HCT116 (cell line): ENCODE results near the gene KRT17. TPM values are rescaled to one million over a fixed set of nuclear protein-coding genes. Genes with fewer than 3 reads are reported as not detected.

ENCODE experiments used
- ATAC-seq: fragments of 200-7000 bp; cut with Tn5 transposase; 2 replicates; pipeline ENCODE4 v1.9.1; 2020; ENCODE audit warnings: mild to moderate bottlenecking, moderate library complexity
- BruUV-seq: library from RNA; stranded (reverse); fragments of 400-500 nt; replicated peaks from 2 replicates; lab custom pipeline; 2021; lab: Mats Ljungman, UMichigan
- CTCF ChIA-PET: fragments of 300-600 bp; sonication (Branson Sonifier 250); formaldehyde crosslinking; loops from one replicate; lab custom pipeline; 2021; ENCODE audit warnings: antibody characterized with exemption; lab: Charles Lee
- POLR2A ChIA-PET: fragments of 300-600, 350-600 bp; sonication (Branson Sonifier 250); formaldehyde crosslinking; loops from one replicate; lab custom pipeline; 2021; ENCODE audit warnings: antibody characterized with exemption; lab: Charles Lee
- RAD21 ChIA-PET, 2 experiments: fragments of 300-600 bp; sonication (Branson Sonifier 250); formaldehyde crosslinking; loops; one replicate each; lab custom pipeline; 2023; ENCODE audit warnings: low total read pairs in 2 of 2; ENCODE audit not compliant: uncharacterized antibody in 2 of 2, unreplicated experiment in 2 of 2, low non-redundant PET in 1 of 2; lab: Charles Lee
- DNase-seq: peaks from one replicate; pipeline ENCODE4 v3.0.0-alpha.2; 2010; ENCODE audit warnings: low read depth, low spot score
- H2AFZ ChIP-seq: fragments of 200-600 bp; shearing (Covaris generic), sonication (generic); 2 replicates; pipeline ENCODE4 v1.6.1; 2017; ENCODE audit warnings: low read depth, mixed run types, mixed read lengths, antibody characterized with exemption, low read length; ENCODE audit not compliant: poor library complexity, severe bottlenecking
- H3K27ac ChIP-seq: 2 replicates; pipeline ENCODE4 v1.5.1; 2012; ENCODE audit warnings: low read depth, low read length
- H3K27me3 ChIP-seq: fragments of 200-600 bp; sonication (generic); 2 replicates; pipeline ENCODE4 v1.6.1; 2016; ENCODE audit warnings: mixed run types, low read length, mixed read lengths; ENCODE audit not compliant: insufficient read depth
- H3K36me3 ChIP-seq, 2 experiments: fragments of 200-500 bp in 1 of 2; fragments of 200-600 bp in 1 of 2; sonication (Bioruptor generic) in 1 of 2; sonication (generic) in 1 of 2; 2 replicates each; pipeline versions ENCODE4 v1.5.1 to v1.6.1; 2014 to 2016; ENCODE audit warnings: low read length in 2 of 2, inconsistent platforms in 1 of 2, mixed read lengths in 1 of 2, mixed run types in 1 of 2; ENCODE audit not compliant: insufficient read depth in 2 of 2, control insufficient read depth in 1 of 2
- H3K4me1 ChIP-seq, 2 experiments: fragments of 200-600 bp in 1 of 2; sonication (generic) in 1 of 2; 2 replicates each; pipeline versions ENCODE4 v1.5.1 to v1.6.1; 2012 to 2017; ENCODE audit warnings: low read length in 2 of 2, inconsistent platforms in 1 of 2, mild to moderate bottlenecking in 1 of 2, mixed read lengths in 1 of 2, mixed run types in 1 of 2, moderate library complexity in 1 of 2; ENCODE audit not compliant: insufficient read depth in 2 of 2, control insufficient read depth in 1 of 2
- H3K4me2 ChIP-seq: fragments of 200-600 bp; sonication (generic); 2 replicates; pipeline ENCODE4 v1.6.1; 2017; ENCODE audit warnings: mixed run types, low read length, mixed read lengths
- H3K4me3 ChIP-seq, 2 experiments: fragments of 200-600 bp in 1 of 2; sonication (generic) in 1 of 2; replicated peaks in 1 of 2; 2 replicates each; pipeline ENCODE4 v1.5.1; 2011 to 2016; ENCODE audit warnings: low read length in 2 of 2, control low read depth in 1 of 2, low read depth in 1 of 2, mild to moderate bottlenecking in 1 of 2, mixed read lengths in 1 of 2, mixed run types in 1 of 2
- H3K79me2 ChIP-seq: fragments of 200-600 bp; sonication (generic); 2 replicates; pipeline ENCODE4 v1.6.1; 2017; ENCODE audit warnings: mild to moderate bottlenecking, mixed run types, low read length, moderate library complexity, mixed read lengths; ENCODE audit not compliant: insufficient read depth
- H3K9ac ChIP-seq: fragments of 200-600 bp; sonication (generic); 2 replicates; pipeline ENCODE4 v1.6.1; 2016; ENCODE audit warnings: low read length, mixed read lengths
- H3K9me2 ChIP-seq: fragments of 200-600 bp; sonication (generic), shearing (Covaris generic); 2 replicates; pipeline ENCODE4 v1.6.1; 2017; ENCODE audit warnings: mixed run types, mild to moderate bottlenecking, moderate library complexity; ENCODE audit not compliant: insufficient read depth
- H3K9me3 ChIP-seq, 2 experiments: fragments of 200-500 bp in 1 of 2; fragments of 200-600 bp in 1 of 2; sonication (Bioruptor generic) in 1 of 2; sonication (generic) in 1 of 2; 2 replicates each; pipeline ENCODE4 v1.6.1; 2014 to 2017; ENCODE audit warnings: low read length in 2 of 2, mixed read lengths in 2 of 2, inconsistent platforms in 1 of 2, low read depth in 1 of 2, mild to moderate bottlenecking in 1 of 2, mixed run types in 1 of 2, moderate library complexity in 1 of 2; ENCODE audit not compliant: control insufficient read depth in 1 of 2, insufficient read depth in 1 of 2
- H4K20me1 ChIP-seq: fragments of 200-600 bp; sonication (generic), shearing (Covaris generic); 2 replicates; pipeline ENCODE4 v1.6.1; 2017; ENCODE audit warnings: mixed run types, mild to moderate bottlenecking, moderate library complexity; ENCODE audit not compliant: insufficient read depth
- CEBPB ChIP-seq: IDR thresholded peaks from 2 replicates; pipeline ENCODE4 v1.6.1; 2012; ENCODE audit warnings: low read depth
- EGR1 ChIP-seq: IDR thresholded peaks from 2 replicates; pipeline ENCODE4 v1.6.1; 2012; ENCODE audit warnings: low read depth
- POLR2A ChIP-seq: IDR thresholded peaks from 2 replicates; pipeline ENCODE4 v1.7.0; 2011; ENCODE audit warnings: borderline replicate concordance; ENCODE audit not compliant: insufficient read depth, insufficient read length; ENCODE audit errors: extremely low read depth
- POLR2AphosphoS5 ChIP-seq: IDR thresholded peaks from 2 replicates; pipeline ENCODE4 v1.6.1; 2011; ENCODE audit warnings: mild to moderate bottlenecking, low read depth, low read length, moderate library complexity
- RAD21 ChIP-seq: IDR thresholded peaks from 2 replicates; pipeline ENCODE4 v1.6.1; 2012; ENCODE audit warnings: low read depth, mild to moderate bottlenecking
- SP1 ChIP-seq: IDR thresholded peaks from 2 replicates; pipeline ENCODE4 v1.6.1; 2012; ENCODE audit warnings: low read depth
- SRF ChIP-seq: IDR thresholded peaks from 2 replicates; pipeline ENCODE4 v1.6.1; 2012; ENCODE audit warnings: low read depth
- ZFX ChIP-seq: fragments of 450-650 bp; IDR thresholded peaks from 2 replicates; pipeline ENCODE4 v1.6.1; 2017
- ZNF274 ChIP-seq: fragments of 200-500 bp; sonication (Bioruptor generic); IDR thresholded peaks from 2 replicates; pipeline ENCODE4 v1.6.1; 2014; ENCODE audit warnings: mild to moderate bottlenecking, low read depth, low read length, inconsistent platforms
- intact Hi-C: fragments of 100-400 bp; cut with micrococcal nuclease; formaldehyde crosslinking; loops from 2 replicates; pipeline ENCODE4 v1.10.0; 2022
- total RNA-seq: library from RNA; stranded (reverse); gene quantifications from one replicate; pipeline ENCODE4 v1.2.1, GENCODE V29; 2021; ENCODE audit not compliant: unreplicated experiment
- TF ChIP-seq, protein P1 (sequence below): IDR thresholded peaks from 2 replicates; pipeline ENCODE4 v1.6.1; 2012
- TF ChIP-seq, protein P2 (sequence below): IDR thresholded peaks from 2 replicates; pipeline ENCODE4 v1.6.1; 2012
- TF ChIP-seq, protein P3 (sequence below): IDR thresholded peaks from 2 replicates; pipeline ENCODE4 v1.6.1; 2012; ENCODE audit warnings: low read depth

Gene KRT17
- total RNA-seq, 1 experiment from 2014 or later, result not detected

DNA sequence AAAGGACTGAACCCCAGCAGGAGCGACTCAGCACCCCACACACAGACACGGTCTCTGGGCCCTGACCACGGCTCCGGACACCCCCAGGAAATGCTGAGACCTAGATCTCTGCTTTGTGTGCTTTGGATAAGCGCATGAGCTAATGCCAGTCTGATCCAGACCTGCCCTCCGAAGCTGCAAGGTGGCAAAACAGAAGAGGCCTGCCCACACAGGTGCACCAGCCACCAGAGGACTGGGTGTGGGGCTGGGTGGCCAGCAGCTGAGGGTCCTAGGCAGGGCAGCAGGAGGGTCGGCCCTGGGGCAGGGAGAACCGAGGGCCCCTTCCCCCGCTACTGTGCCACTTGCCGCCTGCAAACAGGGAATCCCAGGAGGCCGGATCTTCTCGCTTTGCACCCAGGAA, 33.6 kb upstream of the KRT17 start:
- Histone ChIP-seq H3K4me1 (peaks cover 26 to 61% of the 10 kb centered on the region in 2 experiments), H3K27me3 (no peaks in the 10 kb centered on the region), H3K79me2 (no peaks in the 10 kb centered on the region), H3K9me3 (no peaks in the 10 kb centered on the region), H3K9me2 (no peaks in the 10 kb centered on the region), H3K4me3 (no peak overlapping the region), H3K36me3 (no peaks in the 10 kb centered on the region), H4K20me1 (no peaks in the 10 kb centered on the region), H3K27ac (no peak overlapping the region), H3K4me2 (no peak overlapping the region), H3K9ac (no peak overlapping the region), H2AFZ (no peak overlapping the region)
- CTCF ChIA-PET, result interaction anchor here (1.1 to 1.4 kb wide), 2 partner anchors 8 to 9 kb away, joined by 7 read pairs; no protein-coding TSS in a partner anchor
- no TSS peak for BruUV-seq
- intact Hi-C loops, result no loop called here
- ATAC-seq (no peak), DNase-seq (no peak)
- POLR2A ChIA-PET, result no interaction called here
- RAD21 ChIA-PET, result no interaction called here
- TF ChIP-seq CEBPB (no peak), SRF (no peak), RAD21 (no peak), EGR1 (no peak), ZFX (no peak), POLR2A (no peak), SP1 (no peak), ZNF274 (no peak), POLR2AphosphoS5 (no peak)
- TF ChIP-seq, protein P1, sequence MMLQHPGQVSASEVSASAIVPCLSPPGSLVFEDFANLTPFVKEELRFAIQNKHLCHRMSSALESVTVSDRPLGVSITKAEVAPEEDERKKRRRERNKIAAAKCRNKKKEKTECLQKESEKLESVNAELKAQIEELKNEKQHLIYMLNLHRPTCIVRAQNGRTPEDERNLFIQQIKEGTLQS, result no peak
- TF ChIP-seq, protein P2, sequence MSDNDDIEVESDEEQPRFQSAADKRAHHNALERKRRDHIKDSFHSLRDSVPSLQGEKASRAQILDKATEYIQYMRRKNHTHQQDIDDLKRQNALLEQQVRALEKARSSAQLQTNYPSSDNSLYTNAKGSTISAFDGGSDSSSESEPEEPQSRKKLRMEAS, result no peak
- TF ChIP-seq, protein P3, sequence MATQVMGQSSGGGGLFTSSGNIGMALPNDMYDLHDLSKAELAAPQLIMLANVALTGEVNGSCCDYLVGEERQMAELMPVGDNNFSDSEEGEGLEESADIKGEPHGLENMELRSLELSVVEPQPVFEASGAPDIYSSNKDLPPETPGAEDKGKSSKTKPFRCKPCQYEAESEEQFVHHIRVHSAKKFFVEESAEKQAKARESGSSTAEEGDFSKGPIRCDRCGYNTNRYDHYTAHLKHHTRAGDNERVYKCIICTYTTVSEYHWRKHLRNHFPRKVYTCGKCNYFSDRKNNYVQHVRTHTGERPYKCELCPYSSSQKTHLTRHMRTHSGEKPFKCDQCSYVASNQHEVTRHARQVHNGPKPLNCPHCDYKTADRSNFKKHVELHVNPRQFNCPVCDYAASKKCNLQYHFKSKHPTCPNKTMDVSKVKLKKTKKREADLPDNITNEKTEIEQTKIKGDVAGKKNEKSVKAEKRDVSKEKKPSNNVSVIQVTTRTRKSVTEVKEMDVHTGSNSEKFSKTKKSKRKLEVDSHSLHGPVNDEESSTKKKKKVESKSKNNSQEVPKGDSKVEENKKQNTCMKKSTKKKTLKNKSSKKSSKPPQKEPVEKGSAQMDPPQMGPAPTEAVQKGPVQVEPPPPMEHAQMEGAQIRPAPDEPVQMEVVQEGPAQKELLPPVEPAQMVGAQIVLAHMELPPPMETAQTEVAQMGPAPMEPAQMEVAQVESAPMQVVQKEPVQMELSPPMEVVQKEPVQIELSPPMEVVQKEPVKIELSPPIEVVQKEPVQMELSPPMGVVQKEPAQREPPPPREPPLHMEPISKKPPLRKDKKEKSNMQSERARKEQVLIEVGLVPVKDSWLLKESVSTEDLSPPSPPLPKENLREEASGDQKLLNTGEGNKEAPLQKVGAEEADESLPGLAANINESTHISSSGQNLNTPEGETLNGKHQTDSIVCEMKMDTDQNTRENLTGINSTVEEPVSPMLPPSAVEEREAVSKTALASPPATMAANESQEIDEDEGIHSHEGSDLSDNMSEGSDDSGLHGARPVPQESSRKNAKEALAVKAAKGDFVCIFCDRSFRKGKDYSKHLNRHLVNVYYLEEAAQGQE, result no peak
